Activated naive CD8-positive, alpha-beta T cell treated with anti-CD3 and anti-CD28 coated beads, Interleukin-2, amount 50 U/mL, for 24 hours (primary cell): Measurements from ENCODE around the gene RAX2.
"Not testable (repeated sequence)": the region's sequence is repeated elsewhere in the genome, so short reads cannot be mapped to it uniquely, and the experiment has no call there.

ENCODE experiments used
- ATAC-seq: fragments of 150-1000 bp; cut with Tn5 transposase; one replicate; pipeline ENCODE4 v1.10.0; 2021
- DNase-seq: peaks from one replicate; pipeline ENCODE4 v3.0.0; 2021
- H3K27ac Mint-ChIP-seq: one replicate; pipeline ENCODE4 v1.8.0; 2021; ENCODE audit warnings: mild to moderate bottlenecking, mixed read lengths
- H3K27me3 Mint-ChIP-seq: one replicate; pipeline ENCODE4 v1.8.0; 2021; ENCODE audit warnings: mixed read lengths
- H3K36me3 Mint-ChIP-seq: one replicate; pipeline ENCODE4 v1.8.0; 2021; ENCODE audit warnings: low read depth, mixed read lengths
- H3K4me1 Mint-ChIP-seq: one replicate; pipeline ENCODE4 v1.8.0; 2021; ENCODE audit warnings: mixed read lengths
- H3K4me3 Mint-ChIP-seq: one replicate; pipeline ENCODE4 v1.8.0; 2021; ENCODE audit warnings: mild to moderate bottlenecking, moderate library complexity, mixed read lengths
- H3K9me3 Mint-ChIP-seq: one replicate; pipeline ENCODE4 v1.8.0; 2021; ENCODE audit warnings: mixed read lengths

Gene RAX2

GRCh38 chr19:3775831-3776230, 3.8 kb upstream of the RAX2 start:
- Mint-ChIP-seq H3K27me3 (no peaks in the 10 kb centered on the region), H3K27ac (no peak overlapping the region), H3K4me1 (no peaks in the 10 kb centered on the region), H3K9me3 (no peaks in the 10 kb centered on the region), H3K4me3 (no peak overlapping the region), H3K36me3 (peaks cover 2% of the 10 kb centered on the region)
- no peak for ATAC-seq
- DNase-seq, result no peak

- Mint-ChIP-seq H3K4me1 (no peaks in the 10 kb centered on the region), H3K36me3 (peaks cover 1% of the 10 kb centered on the region), H3K27ac (no peak overlapping the region), H3K9me3 (no peaks in the 10 kb centered on the region), H3K27me3 (no peaks in the 10 kb centered on the region), H3K4me3 (no peak overlapping the region)
- DNase-seq, result no peak
- ATAC-seq, result no peak
Observed at GRCh38 chr19:3775374-3775711, 3.3 kb upstream of the RAX2 start.

GRCh38 chr19:3774621-3775373, 2.8 kb upstream of the RAX2 start:
- Mint-ChIP-seq H3K9me3 (no peaks in the 10 kb centered on the region), H3K36me3 (peaks cover 1% of the 10 kb centered on the region), H3K4me1 (no peaks in the 10 kb centered on the region), H3K4me3 (no peak overlapping the region), H3K27ac (no peak overlapping the region), H3K27me3 (no peaks in the 10 kb centered on the region)
- DNase-seq, result no peak
- no peak for ATAC-seq

GRCh38 chr19:3773814-3774515, 1.9 kb upstream of the RAX2 start:
- peaks cover 1% of the 10 kb centered on the region for H3K36me3 Mint-ChIP-seq
- no peaks in the 10 kb centered on the region for H3K9me3 Mint-ChIP-seq
- no peaks in the 10 kb centered on the region for H3K27me3 Mint-ChIP-seq

GRCh38 chr19:3771000-3771905, 775 bp downstream of the RAX2 start:
- no peaks in the 10 kb centered on the region for H3K27me3 Mint-ChIP-seq
- H3K9me3 Mint-ChIP-seq, result no peaks in the 10 kb centered on the region
- H3K4me1 Mint-ChIP-seq, result peaks cover 6% of the 10 kb centered on the region
- H3K4me3 Mint-ChIP-seq, result no peak overlapping the region
- H3K27ac Mint-ChIP-seq, result no peak overlapping the region
- H3K36me3 Mint-ChIP-seq, result peaks cover 2% of the 10 kb centered on the region
- ATAC-seq (no peak), DNase-seq (no peak)

More at GRCh38 chr19:3773814-3774515, 1.9 kb upstream of the RAX2 start:
- Mint-ChIP-seq H3K4me3 (no peak overlapping the region), H3K27ac (no peak overlapping the region), H3K4me1 (no peaks in the 10 kb centered on the region)
- no peak for DNase-seq
- no peak for ATAC-seq

- DNase-seq (no peak), ATAC-seq (no peak)
- H3K4me3 Mint-ChIP-seq, result no peak overlapping the region
- no peaks in the 10 kb centered on the region for H3K27me3 Mint-ChIP-seq
- H3K9me3 Mint-ChIP-seq, result no peaks in the 10 kb centered on the region
- peaks cover 3% of the 10 kb centered on the region for H3K36me3 Mint-ChIP-seq
- no peak overlapping the region for H3K27ac Mint-ChIP-seq
- H3K4me1 Mint-ChIP-seq, result peaks cover 8% of the 10 kb centered on the region
Observed at GRCh38 chr19:3770136-3770999, 1.7 kb downstream of the RAX2 start.

GRCh38 chr19:3769494-3769893, 2.5 kb downstream of the RAX2 start:
- H3K27ac Mint-ChIP-seq, result no peak overlapping the region
- no peak for DNase-seq

GRCh38 chr19:3768748-3769099, 3.3 kb downstream of the RAX2 start:
- Mint-ChIP-seq H3K36me3 (peaks cover 3% of the 10 kb centered on the region), H3K4me3 (no peak overlapping the region), H3K4me1 (peaks cover 8% of the 10 kb centered on the region), H3K27me3 (no peaks in the 10 kb centered on the region), H3K27ac (no peak overlapping the region), H3K9me3 (no peaks in the 10 kb centered on the region)
- no peak for DNase-seq
- ATAC-seq, result no peak

More at GRCh38 chr19:3769494-3769893, 2.5 kb downstream of the RAX2 start:
- H3K36me3 Mint-ChIP-seq, result peaks cover 3% of the 10 kb centered on the region
- no peaks in the 10 kb centered on the region for H3K27me3 Mint-ChIP-seq
- H3K4me3 Mint-ChIP-seq, result no peak overlapping the region
- peaks cover 8% of the 10 kb centered on the region for H3K4me1 Mint-ChIP-seq
- no peak for ATAC-seq
- H3K9me3 Mint-ChIP-seq, result no peaks in the 10 kb centered on the region

GRCh38 chr19:3768015-3768747, 3.8 kb downstream of the RAX2 start:
- H3K27me3 Mint-ChIP-seq, result no peaks in the 10 kb centered on the region
- H3K9me3 Mint-ChIP-seq, result no peaks in the 10 kb centered on the region
- DNase-seq, result no peak
- ATAC-seq, result no peak
- peaks cover 3% of the 10 kb centered on the region for H3K36me3 Mint-ChIP-seq
- H3K27ac Mint-ChIP-seq, result no peak overlapping the region
- H3K4me3 Mint-ChIP-seq, result no peak overlapping the region
- H3K4me1 Mint-ChIP-seq, result peaks cover 10% of the 10 kb centered on the region

GRCh38 chr19:3767050-3767449, 5.0 kb downstream of the RAX2 start:
- DNase-seq, result no peak
- H3K9me3 Mint-ChIP-seq, result no peaks in the 10 kb centered on the region
- peak overlapping the region; percentile 72 for H3K27ac Mint-ChIP-seq
- H3K4me1 Mint-ChIP-seq, result peaks cover 20% of the 10 kb centered on the region
- ATAC-seq, result no peak
- H3K27me3 Mint-ChIP-seq, result peaks cover 3% of the 10 kb centered on the region
- no peak overlapping the region for H3K4me3 Mint-ChIP-seq
- H3K36me3 Mint-ChIP-seq, result peaks cover 10% of the 10 kb centered on the region

GRCh38 chr19:3766520-3766919, 5.5 kb downstream of the RAX2 start:
- Mint-ChIP-seq H3K9me3 (no peaks in the 10 kb centered on the region), H3K4me1 (peaks cover 25% of the 10 kb centered on the region), H3K4me3 (peak overlapping the region; percentile 18), H3K27ac (peak overlapping the region; percentile 72), H3K36me3 (peaks cover 10% of the 10 kb centered on the region), H3K27me3 (peaks cover 3% of the 10 kb centered on the region)
- ATAC-seq (no peak), DNase-seq (peak; percentile 44)

GRCh38 chr19:3765757-3766156, 6.3 kb downstream of the RAX2 start:
- not testable (repeated sequence) for H3K9me3 Mint-ChIP-seq, H3K27me3 Mint-ChIP-seq, H3K27ac Mint-ChIP-seq, ATAC-seq, DNase-seq, H3K4me3 Mint-ChIP-seq
- Mint-ChIP-seq H3K4me1 (peaks cover 33% of the 10 kb centered on the region), H3K36me3 (peaks cover 13% of the 10 kb centered on the region)

- no peak overlapping the region for H3K4me3 Mint-ChIP-seq
- peaks cover 38% of the 10 kb centered on the region for H3K4me1 Mint-ChIP-seq
- peaks cover 3% of the 10 kb centered on the region for H3K27me3 Mint-ChIP-seq
- peaks cover 13% of the 10 kb centered on the region for H3K36me3 Mint-ChIP-seq
- no peak overlapping the region for H3K27ac Mint-ChIP-seq
- no peaks in the 10 kb centered on the region for H3K9me3 Mint-ChIP-seq
- ATAC-seq (no peak), DNase-seq (no peak)
Observed at GRCh38 chr19:3765121-3765520, 6.9 kb downstream of the RAX2 start.
